Ramos (cell line): ENCODE results near the gene MAP6.

Experiments
- in situ Hi-C: fragments of 300-500 bp; cut with MboI; formaldehyde crosslinking; loops from one replicate; pipeline ENCODE4 v1.14.3; 2022; ENCODE audit warnings: low sequenced_read_pairs; ENCODE audit not compliant: unreplicated experiment

The MAP6 gene

DNA sequence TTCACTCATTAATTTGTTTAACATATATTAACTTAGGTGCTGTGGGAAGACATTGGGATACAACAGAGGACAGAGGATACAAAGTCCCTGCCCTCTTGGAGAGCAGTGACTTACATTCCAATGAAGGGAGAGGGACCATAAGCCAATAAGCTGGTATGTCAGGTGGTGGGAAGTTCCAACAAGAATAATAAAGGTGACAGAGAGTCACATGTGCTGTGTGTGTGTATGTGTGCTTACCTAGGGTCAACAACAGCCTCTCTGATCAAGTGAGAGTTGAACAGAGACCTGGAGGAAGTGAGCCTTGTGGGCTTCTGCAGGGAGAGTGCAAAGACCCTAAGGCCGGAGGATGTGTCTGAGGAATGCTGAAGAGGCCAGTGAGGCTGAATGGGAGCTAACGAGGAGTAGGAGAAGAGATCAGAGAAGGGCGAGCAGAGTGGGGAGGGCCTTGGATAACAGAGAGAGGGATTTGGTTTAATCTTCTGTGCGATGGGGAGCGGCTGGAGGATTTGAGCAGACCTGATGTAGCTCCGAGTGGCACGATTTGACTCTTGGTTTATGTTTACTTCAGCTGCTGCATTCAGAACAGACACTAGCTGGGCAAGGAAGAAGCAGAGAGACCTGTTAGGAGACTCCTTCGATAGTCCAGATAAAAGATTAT, 35.3 kb downstream of the MAP6 start:
- in situ Hi-C loops = no loop called here

DNA sequence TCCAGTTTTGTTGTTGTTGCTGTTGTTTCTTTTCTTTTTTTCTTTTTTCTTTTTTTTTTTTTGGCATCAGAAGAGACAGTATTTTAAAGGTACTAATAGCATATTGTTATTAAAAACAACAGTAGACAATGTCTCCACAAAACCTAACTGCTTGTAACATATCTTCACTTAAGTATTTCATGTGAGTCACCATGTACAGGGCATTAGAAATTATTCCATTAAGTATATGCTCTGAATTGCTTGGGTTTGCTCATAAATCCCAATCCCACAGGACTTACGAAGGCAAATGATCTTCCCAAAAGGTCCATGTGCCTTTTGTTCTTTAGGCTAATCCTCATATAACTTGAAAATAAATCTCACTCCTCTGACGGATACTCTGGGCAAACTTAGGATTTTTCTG, 35.9 kb downstream of the MAP6 start:
- in situ Hi-C loops = no loop called here

- in situ Hi-C loops = no loop called here
These were observed 36.4 kb downstream of the MAP6 start for GRCh38 chr11:75632450-75632849.

DNA sequence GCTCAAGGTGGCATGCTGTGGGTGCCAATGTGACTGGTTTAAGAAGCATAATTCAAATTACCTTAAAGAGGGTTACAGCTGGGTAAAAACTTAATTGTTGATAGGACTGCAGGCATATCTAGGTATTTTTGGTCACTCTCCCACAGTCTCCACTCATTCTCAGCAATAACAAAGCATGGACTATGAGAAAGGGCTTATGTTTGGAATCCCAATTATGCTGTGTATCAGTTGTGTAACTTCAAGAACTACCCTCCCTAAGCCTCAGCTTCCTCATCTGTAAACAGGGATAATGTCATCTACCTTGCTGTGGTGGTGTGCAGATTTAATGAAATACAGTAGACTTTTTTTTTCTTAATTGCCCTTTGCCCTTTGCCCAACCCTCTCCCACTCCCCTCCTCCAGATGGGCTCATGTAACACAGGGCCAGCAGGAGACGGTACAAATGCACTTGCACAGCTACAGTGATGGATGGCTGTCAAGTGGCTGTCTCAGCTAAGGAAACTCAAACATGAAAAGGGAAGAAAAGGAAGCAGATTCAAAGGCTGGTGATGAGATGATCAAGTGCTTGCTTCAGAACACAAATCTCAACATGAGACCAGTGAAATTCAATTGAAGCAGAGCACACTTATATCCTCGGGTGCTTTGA, 37.6 kb downstream of the MAP6 start:
- in situ Hi-C loops = no loop called here

GRCh38 chr11:75627906-75628668, 40.8 kb downstream of the MAP6 start:
- in situ Hi-C loops = no loop called here

DNA sequence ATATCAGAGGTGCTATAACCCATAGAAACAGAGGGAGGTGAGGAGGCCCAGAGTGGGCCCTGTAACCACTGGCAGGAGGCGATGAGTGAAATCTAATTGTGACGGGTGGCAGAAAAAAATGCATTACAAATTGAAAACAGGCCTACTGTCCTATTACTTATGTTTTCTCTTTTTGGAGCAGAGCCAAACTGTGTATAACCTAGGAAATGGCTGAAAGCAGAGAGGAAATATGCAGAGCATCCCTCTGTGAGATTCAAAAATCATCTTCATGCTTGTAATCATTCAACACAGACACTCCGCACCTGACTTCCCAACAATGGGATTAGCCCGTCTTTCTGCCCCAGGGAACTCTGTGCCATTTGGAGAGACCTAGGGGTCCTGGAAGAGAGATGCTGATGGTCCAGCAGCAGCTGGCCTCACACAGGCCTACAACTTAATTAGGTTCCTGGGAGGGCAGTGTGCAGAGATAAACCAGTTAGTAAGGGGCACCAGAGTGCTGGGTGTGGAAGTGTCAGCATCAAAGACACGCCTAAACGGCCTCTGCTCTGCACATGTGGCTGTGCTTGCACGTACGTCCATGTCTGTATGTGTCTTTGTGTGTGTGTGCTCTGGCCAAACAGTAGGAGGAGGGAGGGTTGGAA, 41.8 kb downstream of the MAP6 start:
- in situ Hi-C loops = no loop called here

GRCh38 chr11:75625991-75626888, 42.6 kb downstream of the MAP6 start:
- in situ Hi-C loops = no loop called here

- in situ Hi-C loops = no loop called here
These were observed 43.8 kb downstream of the MAP6 start for GRCh38 chr11:75625021-75625420.

GRCh38 chr11:75616281-75616680, 52.6 kb downstream of the MAP6 start:
- in situ Hi-C loops = no loop called here

- in situ Hi-C loops = no loop called here
These were observed 53.1 kb downstream of the MAP6 start for GRCh38 chr11:75615751-75616150.

DNA sequence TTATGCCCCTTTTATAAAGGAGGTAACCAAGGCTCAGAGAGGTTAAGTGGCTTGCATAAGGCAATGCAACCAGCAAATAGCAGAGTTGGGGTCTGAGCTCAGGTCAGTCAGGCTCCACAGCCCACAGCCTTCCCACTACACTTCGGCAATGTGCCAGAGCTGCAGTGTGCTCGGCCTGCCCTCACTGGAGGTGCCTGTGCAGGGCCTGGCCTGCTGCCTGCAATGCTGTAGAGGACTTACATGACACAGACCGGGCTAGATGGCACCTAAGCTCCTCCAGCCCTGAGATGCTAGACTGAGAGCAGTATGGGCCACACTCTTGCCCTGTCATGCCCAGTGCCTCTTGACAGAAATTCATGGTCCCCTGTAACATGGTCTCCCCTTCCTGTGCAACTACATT, 57.0 kb downstream of the MAP6 start:
- in situ Hi-C loops = no loop called here

GRCh38 chr11:75606099-75606498, 62.7 kb downstream of the MAP6 start:
- in situ Hi-C loops = no loop called here

GRCh38 chr11:75603791-75604736, 64.8 kb downstream of the MAP6 start:
- in situ Hi-C loops = no loop called here

DNA sequence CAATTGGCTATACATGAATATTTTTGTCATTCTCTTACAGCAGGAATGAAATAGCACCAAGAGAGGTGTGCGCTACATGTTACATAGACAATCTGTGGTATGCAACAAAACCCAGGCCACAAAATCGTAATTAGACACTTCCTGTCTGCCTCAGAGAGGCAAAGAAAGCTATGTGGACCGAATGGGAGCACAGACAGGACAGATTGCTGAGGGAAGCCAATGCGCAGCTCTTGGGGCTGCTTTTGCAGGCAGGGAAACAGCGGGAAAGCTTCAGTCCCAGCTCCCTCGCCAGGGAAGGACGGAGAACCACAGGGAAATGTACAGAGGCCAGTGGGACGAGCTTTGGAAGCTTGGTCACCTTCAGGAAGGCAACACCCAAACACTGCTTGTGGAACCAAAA, 65.9 kb downstream of the MAP6 start:
- in situ Hi-C loops = no loop called here

DNA sequence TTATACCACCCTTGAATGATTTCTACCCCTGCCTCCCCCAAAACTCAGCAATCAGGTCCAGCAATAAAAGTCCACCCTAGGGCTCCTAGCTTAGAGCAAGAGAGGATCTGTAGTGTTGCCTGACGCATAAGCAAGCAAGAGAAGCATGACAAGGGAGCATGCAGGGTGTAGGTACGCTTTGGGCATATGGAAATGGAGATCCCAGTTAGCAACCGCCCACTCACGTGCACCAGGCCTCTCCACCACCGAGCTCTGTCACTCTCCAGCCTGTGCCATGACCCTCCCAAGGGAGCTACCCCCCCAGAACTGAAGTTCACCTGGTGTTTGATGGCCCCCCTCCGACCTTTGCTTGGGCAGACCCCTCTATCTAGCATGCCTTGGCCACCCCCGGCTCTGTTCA, 67.3 kb downstream of the MAP6 start:
- in situ Hi-C loops = no loop called here

GRCh38 chr11:75600356-75600755, 68.5 kb downstream of the MAP6 start:
- in situ Hi-C loops = no loop called here

- in situ Hi-C loops = no loop called here
These were observed 69.9 kb downstream of the MAP6 start for GRCh38 chr11:75598900-75599299.

DNA sequence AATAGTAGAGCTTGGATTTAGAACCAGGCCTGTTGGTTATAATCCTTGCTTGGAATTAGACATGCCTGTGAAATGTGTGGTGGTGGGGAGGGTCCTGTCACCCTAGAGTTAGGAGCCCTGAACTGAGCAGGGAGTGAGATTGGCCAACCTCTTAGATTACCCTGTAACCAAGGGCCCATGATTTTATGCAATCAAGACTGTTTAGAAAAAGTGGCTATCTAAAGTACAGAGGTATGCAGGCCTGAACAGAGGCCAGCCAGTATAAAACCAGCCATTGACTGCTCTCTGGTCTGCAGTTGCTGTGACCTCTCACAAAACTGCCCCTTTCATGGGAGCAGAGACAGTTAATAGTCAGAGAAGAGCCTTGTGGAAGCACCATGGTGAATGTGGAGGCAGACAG, 70.6 kb downstream of the MAP6 start:
- in situ Hi-C loops = no loop called here

DNA sequence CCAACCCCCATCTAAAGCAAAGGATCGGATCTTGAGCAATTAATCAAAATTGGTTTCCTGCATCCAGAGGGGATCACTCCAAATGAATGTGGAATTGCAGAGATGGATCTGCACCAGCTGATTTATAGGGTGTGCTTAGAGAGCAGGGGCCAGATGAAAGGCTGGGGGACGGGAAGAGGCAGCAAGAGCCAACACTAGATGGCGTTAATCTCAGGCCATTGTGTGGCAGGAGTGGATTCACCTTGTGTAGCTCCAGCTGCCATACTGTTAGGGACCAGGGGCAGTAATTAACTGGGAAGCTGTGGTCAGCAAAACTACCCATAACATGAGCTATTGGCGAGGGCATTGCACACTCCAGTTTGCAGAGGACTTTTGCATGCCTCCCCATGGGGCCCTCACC, 71.2 kb downstream of the MAP6 start:
- in situ Hi-C loops = no loop called here
